ENCODE data around the gene PCNX2.

Gene PCNX2

DNA sequence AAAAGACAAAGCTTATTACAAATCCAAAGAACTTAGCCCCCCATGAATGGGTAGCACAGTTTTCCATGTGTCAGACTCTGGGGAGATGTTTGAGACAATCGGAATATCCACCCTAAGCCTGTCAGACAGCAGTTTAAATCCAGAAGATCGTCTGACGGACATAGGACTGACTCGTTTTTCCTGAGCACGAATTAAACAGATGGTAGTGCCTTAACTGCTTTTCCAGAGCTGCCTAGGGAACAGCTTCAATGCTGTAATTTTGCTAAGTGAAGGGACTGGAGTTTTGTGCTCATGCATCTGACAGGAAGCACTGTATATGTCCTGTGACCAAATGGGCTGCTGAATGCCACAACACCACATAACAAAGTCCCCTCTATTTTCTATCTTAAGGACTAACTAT is 48.6 kb downstream of the PCNX2 start:
- POLR2A ChIA-PET: no interaction called here
- CTCF ChIA-PET: interaction anchor here (1.0 kb wide), 1 partner anchor 11 kb away, joined by 4 read pairs; no protein-coding TSS in a partner anchor
- no peak overlapping the region for H3K4me3 ChIP-seq (ENCODE audit: low read depth, low read length)
- no peak for DNase-seq (ENCODE audit: low read depth, low spot score)
- TF ChIP-seq, protein P1, sequence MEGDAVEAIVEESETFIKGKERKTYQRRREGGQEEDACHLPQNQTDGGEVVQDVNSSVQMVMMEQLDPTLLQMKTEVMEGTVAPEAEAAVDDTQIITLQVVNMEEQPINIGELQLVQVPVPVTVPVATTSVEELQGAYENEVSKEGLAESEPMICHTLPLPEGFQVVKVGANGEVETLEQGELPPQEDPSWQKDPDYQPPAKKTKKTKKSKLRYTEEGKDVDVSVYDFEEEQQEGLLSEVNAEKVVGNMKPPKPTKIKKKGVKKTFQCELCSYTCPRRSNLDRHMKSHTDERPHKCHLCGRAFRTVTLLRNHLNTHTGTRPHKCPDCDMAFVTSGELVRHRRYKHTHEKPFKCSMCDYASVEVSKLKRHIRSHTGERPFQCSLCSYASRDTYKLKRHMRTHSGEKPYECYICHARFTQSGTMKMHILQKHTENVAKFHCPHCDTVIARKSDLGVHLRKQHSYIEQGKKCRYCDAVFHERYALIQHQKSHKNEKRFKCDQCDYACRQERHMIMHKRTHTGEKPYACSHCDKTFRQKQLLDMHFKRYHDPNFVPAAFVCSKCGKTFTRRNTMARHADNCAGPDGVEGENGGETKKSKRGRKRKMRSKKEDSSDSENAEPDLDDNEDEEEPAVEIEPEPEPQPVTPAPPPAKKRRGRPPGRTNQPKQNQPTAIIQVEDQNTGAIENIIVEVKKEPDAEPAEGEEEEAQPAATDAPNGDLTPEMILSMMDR (IDR thresholded peaks at IDR 0.05; ENCODE audit: insufficient read depth, low read length, missing control alignments): no peak

DNA sequence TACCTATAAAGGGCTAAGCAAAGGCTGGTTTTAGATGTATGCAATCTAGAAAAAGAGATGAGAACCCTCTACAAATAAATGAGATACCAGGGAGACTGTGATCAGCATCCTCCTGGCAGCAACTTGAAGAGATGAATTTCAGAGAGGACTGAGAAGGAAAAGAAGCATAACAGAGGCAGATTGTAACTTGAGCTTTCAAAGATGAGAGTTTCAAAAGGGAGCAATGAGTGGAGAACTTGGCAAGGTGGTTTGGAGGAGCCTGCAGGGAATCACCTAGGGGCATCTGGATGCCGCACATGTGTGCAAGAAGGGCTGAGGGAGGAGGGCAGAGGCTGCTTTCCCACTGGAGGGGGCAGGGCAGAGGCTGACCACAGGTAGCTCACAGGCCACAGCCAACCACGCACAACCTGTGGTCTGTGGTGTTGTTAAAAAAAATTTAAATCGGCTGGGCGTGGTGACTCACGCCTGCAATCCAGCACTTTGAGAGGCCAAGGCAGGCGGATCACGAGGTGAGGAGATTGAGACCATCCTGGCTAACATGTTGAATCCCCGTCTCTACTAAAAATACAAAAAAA is 50.2 kb downstream of the PCNX2 start:
- no peak overlapping the region for H3K4me3 ChIP-seq (ENCODE audit: low read depth, low read length)
- DNase-seq (ENCODE audit: low read depth, low spot score): no peak
- POLR2A ChIA-PET: no interaction called here
- CTCF ChIA-PET: no interaction called here
- TF ChIP-seq, protein P1 (IDR thresholded peaks at IDR 0.05; ENCODE audit: insufficient read depth, low read length, missing control alignments): no peak

DNA sequence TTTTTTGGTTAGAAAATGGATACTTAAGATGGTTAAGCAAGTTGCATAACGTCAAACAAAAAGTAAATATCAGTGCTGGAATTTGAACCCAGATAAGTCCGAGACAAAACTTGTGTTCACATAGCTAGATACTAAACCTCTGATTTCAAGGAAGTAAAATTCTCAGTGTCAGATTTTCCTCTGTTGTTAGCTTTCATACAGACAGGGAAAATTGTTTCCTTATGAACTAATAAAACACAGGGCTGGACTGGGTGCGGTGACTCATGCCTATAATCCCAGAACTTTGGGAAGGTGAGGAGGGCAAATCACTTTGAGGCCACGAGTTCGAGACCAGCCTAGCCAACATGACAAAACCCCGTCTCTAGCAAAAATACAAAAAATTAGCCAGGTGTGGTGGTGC is 51.3 kb downstream of the PCNX2 start:
- POLR2A ChIA-PET: no interaction called here
- CTCF ChIA-PET: no interaction called here
- TF ChIP-seq, protein P1 (IDR thresholded peaks at IDR 0.05; ENCODE audit: insufficient read depth, low read length, missing control alignments): no peak
- DNase-seq (ENCODE audit: low read depth, low spot score): peak; percentile 9
- no peak overlapping the region for H3K4me3 ChIP-seq (ENCODE audit: low read depth, low read length)

DNA sequence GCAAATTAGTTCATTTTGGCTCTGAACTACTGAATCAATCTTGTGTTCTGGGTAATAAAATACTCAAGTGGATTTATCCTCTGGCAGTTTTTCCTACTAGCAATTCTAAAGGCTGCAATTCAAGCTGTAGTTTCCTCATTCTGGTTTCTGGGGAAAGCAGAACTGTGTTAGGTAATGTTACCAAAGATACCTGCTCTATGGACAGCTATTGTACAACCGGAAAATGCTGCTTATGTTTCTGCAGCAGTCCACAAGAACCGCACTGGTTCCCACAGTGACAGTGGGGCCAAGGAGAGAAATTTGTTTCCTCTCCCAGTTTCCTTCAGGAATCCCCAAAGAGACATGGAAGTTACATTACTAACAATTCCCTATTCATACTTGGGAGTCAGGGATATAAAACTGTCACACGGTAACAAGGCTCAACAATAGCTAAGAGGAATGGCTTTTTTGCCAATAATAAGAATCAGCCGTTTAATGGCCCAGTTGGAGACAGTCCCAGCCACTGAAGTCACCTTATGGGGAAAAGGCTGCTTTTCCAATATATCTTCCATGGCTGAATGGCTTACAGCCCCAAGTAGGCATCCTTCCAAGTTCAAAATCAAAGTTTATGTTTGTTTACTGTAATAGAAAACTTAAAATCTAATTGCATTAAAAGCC is 52.6 kb downstream of the PCNX2 start:
- DNase-seq (ENCODE audit: low read depth, low spot score): no peak
- CTCF ChIA-PET: interaction anchor here (0.6 to 2.1 kb wide), 5 partner anchors 10 to 1884 kb away, joined by 3 to 12 read pairs (median 5); no protein-coding TSS in a partner anchor
- TF ChIP-seq, protein P1 (IDR thresholded peaks at IDR 0.05; ENCODE audit: insufficient read depth, low read length, missing control alignments): no peak
- H3K4me3 ChIP-seq (ENCODE audit: low read depth, low read length): no peak overlapping the region
- POLR2A ChIA-PET: no interaction called here

DNA sequence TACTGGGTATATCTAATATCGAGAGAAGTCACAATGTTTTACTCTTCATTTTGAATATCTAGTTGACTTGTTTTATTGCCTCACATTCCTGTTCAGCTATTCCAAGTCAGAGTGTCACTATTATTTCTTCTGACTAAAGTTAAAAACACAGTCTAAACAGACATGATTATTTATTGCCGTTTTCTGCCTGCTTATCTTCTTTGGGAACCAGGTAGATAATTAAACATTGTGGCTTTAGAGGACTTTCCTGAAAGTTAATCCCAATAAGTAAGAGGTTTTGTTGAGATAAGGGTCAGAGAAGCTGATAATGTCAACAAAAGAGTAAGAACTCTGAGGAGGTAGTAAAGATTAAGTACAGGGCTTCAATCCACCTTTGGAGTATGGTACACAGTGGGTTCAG is 53.8 kb downstream of the PCNX2 start:
- TF ChIP-seq, protein P1 (IDR thresholded peaks at IDR 0.05; ENCODE audit: insufficient read depth, low read length, missing control alignments): no peak
- POLR2A ChIA-PET: interaction anchor here (0.5 kb wide), 1 partner anchor 167 kb away, joined by 3 read pairs; no protein-coding TSS in a partner anchor
- H3K4me3 ChIP-seq (ENCODE audit: low read depth, low read length): no peak overlapping the region
- CTCF ChIA-PET: interaction anchor here (1.6 to 2.1 kb wide), 3 partner anchors 11 to 615 kb away, joined by 5 to 12 read pairs (median 6); no protein-coding TSS in a partner anchor
- DNase-seq (ENCODE audit: low read depth, low spot score): no peak

Data from AG04449 (cell line).